Jurkat, Clone E6-1 (cell line): ENCODE measurements around the gene CALU.

Experiments used
- DNase-seq: peaks from one replicate; pipeline ENCODE4 v3.0.0-alpha.2; 2011; ENCODE audit warnings: low read depth, low spot score
- H3K4me3 ChIP-seq: 2 replicates; pipeline ENCODE4 v1.5.1; 2011; ENCODE audit warnings: mild to moderate bottlenecking, low read length, control low read depth, moderate library complexity

Gene CALU

DNA sequence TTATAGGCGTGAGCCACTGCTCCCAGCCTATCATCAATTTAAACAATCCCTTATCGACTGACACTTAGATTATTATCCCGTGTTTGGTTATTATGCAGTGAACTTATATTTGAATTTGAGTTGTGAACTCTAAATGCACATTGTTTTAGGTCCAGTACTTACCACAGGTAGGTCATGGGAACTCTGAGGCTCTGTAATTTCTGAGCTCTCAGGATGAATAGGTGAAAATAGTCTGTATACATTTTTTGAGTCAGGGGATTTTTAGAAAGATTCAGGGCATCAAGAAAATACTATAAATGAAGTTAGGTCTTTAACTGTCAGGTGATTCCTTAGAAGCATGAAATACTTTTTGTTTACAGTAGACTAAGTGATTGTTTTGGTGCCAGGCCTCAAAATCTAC, 61.4 kb downstream of the CALU start:
- no peak for DNase-seq
- no peak overlapping the region for H3K4me3 ChIP-seq

DNA sequence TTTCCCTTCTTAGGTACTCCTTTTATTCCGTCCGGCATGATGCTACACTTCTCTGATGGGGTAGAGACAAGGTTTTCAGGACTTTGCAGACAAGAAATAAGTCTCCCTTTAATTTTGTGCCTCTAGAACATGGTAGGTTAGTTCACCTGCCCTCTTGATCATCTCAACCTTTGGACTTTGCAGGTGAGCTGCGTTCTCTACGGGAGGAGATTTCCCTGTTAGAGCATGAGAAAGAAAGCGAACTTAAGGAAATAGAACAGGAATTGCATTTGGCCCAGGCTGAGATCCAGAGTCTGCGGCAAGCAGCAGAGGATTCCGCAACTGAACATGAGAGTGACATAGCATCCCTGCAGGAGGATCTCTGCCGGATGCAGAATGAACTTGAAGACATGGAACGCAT, 61.8 kb downstream of the CALU start:
- DNase-seq, result no peak

DNA sequence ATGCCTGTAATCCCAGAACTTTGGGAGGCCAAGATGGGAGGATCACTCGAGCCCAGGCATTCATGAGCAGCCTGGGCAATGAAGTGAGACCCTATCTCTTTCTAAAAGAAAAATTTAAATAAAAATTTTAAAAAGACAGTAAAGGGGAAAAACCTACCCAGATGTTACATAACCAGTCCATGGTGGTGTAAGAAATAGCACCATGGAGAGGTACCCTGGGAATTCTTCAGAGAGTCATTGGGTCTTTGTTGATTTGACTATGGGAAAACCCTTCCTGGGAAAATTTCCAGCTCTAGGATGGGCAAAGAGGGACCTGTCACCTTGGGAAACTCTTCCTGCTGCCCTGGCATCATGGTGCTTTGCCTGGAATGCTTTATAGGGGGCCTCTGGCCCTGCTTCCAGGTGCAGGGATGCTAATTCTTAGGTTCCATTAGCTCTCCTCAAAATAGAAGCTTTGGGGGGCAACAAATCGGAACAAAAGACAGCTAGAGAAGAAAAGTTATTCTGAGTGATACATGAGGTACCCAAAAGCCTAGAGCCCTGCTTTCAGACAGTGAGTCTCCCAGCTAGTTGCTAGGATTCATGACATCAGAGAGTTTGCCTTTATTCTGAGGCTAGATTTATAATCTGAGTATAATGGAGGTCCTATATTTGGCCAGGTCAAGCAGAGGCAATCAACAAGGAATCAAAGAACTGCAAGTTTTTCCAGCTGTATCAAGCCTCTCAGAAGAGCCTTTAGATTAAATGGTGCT, 62.7 kb downstream of the CALU start:
- no peak for DNase-seq
- no peak overlapping the region for H3K4me3 ChIP-seq

More for the DNA sequence above, 61.8 kb downstream of the CALU start:
- H3K4me3 ChIP-seq, result no peak overlapping the region

DNA sequence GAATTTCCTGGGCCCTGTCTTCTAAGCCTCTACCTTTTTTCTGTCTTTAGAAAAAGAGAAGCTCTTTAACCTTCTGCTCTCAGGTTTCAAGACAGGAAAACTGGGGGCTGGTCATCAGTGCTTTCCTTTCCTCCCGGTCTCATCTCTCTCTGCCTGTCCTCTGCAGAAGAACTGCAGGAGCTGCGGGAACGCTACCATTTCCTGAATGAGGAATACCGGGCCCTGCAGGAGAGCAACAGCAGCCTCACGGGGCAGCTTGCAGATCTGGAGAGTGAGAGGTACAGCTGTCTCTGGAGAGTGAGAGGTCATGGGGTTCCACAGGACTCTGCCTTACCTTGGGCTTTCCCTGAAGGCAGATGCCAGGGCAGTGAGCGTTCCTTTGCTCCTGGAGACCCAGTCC, 65.3 kb downstream of the CALU start:
- no peak for DNase-seq
- H3K4me3 ChIP-seq, result no peak overlapping the region

DNA sequence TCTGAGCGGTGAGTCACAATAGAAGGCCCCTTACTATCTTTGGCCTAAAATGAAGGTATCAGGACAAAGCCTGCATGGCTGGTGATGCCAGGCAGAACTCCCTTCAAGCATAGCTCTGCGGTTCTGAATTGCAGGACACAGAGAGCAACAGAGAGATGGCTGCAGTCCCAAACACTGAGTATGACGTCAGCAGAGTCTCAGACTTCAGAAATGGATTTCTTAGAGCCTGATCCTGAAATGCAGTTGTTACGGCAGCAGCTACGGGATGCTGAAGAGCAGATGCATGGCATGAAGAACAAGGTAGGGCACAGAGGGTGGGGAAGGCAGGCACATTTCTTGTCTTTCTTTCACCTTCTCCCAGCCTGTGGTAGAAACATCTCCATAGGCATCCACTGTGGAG, 66.1 kb downstream of the CALU start:
- no peak for DNase-seq
- H3K4me3 ChIP-seq, result no peak overlapping the region

DNA sequence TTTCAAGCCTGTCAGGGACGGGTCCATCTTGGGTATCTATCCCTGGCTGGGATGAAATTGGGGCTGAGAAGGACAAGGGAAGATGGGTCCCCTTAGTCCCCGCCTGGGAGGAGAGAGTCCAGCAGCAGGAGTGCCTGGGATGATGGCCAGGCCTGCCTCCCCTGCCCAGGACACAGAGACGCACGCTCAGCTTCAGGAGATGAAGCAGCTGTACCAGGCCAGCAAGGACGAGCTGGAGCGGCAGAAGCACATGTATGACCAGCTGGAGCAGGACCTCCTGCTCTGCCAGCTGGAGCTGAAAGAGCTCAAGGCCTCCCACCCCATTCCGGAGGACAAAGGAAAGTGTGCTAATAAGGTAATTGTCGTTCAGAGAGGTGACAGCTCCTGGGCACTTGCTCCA, 68.0 kb downstream of the CALU start:
- H3K4me3 ChIP-seq, result no peak overlapping the region
- no peak for DNase-seq

DNA sequence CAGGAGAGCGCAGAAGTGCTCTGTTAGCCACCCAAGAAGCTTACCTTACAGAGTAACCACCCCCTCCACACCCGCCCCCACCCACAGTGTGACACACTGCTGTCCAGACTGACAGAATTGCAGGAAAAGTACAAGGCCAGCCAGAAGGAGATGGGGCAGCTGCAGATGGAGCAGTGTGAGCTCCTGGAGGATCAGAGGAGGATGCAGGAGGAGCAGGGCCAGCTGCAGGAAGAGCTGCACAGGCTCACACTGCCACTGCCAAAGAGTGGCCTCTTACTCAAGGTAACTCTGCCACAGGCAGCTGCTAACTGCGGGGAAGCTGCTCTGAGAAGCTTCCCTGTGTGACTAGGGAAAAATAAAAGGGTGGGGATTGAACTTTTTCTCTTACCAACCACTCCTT, 70.2 kb downstream of the CALU start:
- H3K4me3 ChIP-seq, result no peak overlapping the region
- no peak for DNase-seq

DNA sequence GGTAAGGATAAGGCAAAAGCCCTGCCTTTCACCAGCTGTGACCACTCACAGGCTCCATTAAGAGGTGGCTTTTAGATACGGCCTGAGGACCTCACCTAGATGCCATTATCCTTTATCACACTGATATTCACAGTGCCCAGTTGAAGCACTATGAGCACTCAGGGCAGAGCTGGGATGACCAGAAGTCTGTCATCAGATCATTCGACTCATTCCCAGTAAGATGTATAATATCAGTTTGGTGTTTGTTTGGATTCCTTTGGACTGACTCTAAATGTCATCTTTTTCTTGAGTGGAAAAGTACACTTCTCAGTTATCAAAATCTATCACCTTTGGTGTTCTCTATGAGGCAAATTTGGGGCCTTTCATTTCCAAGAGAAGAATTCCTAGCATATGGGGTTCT, 71.3 kb downstream of the CALU start:
- H3K4me3 ChIP-seq, result no peak overlapping the region
- no peak for DNase-seq

DNA sequence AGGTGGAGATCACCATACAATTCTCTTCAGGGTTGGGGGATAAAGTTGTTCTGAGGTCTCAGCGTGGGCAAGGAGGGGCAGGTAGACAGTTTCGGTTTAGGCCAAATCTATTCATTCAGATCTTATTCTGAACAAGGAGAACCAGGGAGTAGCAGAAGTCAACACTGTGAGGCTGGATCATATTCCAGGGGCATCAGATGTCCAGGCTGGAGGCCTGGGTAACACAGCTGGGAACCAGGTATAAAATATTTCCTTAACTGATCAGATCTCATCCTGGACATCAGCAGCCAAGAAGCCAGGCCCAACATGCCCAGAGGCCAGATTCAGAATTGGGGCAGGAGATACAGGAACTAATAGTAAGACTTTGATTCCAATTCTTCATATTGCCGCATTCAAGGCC, 71.8 kb downstream of the CALU start:
- no peak overlapping the region for H3K4me3 ChIP-seq
- DNase-seq, result no peak

DNA sequence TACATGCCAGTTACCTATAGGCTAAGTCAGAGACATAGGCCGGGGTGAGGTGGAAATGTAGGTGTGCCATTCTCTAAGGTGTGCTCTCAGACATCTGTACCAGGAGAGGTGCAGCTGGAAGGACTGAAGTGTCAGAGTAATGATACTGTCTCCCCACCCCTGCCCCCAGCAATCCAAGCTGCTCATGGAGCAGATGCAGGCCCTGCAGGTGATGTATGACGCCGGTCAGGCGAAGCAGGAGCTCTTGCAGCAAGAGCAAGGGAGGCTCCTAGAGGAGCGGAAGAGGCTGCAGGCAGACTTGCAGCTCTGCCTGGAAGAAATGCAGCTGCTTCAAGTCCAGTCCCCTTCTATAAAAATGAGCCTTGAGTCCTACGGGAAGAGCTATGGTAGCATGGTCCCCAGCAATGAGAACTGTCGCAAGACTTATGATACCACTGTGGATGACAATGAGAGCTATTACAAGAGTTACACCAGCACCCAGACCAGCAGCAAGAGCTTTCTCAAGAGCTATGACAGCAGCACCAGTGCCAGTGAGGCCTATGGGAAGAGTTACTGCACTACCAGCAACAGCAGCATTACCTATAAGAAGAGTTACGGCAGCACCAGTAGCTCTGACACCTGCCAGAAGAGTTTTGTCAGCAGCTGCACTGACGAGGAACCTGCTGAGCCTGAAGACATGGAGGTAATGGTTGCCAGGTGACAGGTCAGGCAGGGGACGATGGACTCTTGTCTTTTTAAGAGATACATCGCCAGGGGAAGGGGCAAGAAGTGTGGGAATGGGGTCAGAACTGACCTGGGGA, 72.7 kb downstream of the CALU start:
- H3K4me3 ChIP-seq, result no peak overlapping the region
- DNase-seq, result no peak

DNA sequence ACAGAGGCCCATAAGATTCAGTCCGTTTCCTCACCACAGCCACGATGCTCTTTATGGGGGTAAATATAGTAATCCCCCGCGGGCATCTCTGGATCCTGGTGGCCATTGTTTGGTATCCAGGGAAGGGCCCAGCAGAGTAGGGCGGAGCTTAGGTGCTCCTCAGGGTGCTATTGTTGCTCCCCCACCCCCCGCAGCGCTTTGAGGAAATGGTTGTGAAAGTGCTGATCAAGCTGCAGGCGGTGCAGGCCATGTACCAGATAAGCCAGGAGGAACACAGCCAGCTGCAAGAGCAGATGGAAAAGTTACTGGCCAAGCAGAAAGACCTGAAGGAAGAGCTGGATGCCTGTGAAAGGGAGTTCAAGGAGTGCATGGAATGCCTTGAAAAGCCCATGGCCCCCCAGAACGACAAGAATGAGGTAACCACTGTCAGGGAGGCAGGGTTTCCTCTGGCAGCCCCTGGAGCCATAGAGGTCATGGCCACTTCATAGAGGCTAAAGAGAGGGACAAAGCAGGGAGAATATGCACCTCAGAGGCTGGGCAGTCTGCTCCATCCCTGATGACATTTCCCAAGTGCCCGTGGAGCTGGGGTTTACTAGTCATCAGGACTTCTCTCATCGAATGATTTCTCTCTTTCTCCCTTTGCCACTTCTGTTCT, 73.5 kb downstream of the CALU start:
- no peak for DNase-seq
- no peak overlapping the region for H3K4me3 ChIP-seq

DNA sequence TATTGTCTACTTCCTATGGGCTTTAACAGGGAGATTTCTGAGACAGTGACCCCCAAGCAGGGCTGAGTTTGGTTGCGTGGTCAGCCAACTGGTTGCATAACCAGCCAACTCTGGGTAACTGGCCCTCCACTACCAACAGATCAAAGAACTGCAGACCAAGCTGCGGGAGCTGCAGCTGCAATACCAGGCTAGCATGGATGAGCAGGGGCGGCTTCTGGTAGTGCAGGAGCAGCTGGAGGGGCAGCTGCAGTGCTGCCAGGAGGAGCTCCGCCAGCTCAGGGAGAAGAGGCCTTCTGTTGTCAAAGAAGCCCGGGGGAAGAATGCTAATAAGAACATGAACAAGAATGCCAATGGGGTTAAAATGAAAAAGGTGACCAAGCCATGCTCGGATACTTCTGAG, 75.3 kb downstream of the CALU start:
- DNase-seq, result no peak
- no peak overlapping the region for H3K4me3 ChIP-seq

DNA sequence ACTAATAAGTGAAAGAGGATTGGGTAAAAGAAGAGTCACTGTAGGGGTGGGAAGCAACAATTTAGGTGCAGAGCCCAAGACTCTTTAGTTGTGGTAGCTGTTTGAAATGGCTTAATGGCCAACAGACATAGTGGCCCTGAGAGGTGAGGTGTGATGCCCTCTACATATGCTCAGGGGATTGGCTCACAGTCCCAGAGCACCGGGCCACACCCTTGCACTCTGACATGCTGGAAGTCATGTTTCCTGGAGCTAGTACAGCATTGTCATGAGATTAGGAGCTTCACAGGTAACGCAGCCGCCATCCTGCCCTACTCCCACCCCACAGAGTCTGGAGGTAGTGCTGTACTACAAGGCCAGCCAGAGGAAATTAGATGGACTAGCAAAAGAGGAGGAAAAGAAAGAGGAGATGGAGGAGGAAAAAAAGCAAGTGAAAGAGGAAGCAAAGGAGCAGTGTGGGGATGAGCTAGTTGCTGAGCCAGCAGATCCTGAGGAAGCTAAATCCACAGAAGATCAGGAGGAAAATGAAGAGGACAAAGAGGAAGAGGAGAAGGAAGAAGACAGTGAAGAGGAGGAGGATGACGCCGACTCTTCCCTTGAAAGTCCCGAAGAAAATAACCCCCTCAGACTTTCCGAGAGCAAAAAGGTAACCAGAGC, 76.3 kb downstream of the CALU start:
- H3K4me3 ChIP-seq, result no peak overlapping the region
- no peak for DNase-seq

DNA sequence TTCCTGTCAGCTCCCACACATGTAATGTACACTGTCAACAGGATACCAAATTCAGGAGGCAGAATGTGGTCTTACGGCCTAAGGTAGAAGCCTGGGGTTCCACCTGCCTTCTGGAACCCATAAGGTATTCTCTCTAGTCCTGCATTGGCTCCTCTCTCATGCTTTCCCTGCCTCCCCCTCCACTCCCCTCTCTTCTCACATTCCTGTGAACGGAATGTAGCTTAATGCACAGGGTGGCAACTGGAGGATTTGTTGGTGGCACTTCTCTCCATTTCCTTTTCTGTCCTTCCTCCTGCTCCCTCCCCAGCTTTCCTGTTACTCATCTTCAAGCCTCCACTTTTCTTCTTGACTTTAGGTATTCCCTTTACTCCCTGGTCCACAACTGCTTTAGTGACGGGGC, 79.5 kb downstream of the CALU start:
- no peak for DNase-seq

More for the DNA sequence above, 79.5 kb downstream of the CALU start:
- H3K4me3 ChIP-seq, result no peak overlapping the region
